Measurements from ENCODE around the gene CLIC1.
"Not testable (repeated sequence)": the region's sequence is repeated elsewhere in the genome, so short reads cannot be mapped to it uniquely, and the experiment has no call there.

The CLIC1 gene

DNA sequence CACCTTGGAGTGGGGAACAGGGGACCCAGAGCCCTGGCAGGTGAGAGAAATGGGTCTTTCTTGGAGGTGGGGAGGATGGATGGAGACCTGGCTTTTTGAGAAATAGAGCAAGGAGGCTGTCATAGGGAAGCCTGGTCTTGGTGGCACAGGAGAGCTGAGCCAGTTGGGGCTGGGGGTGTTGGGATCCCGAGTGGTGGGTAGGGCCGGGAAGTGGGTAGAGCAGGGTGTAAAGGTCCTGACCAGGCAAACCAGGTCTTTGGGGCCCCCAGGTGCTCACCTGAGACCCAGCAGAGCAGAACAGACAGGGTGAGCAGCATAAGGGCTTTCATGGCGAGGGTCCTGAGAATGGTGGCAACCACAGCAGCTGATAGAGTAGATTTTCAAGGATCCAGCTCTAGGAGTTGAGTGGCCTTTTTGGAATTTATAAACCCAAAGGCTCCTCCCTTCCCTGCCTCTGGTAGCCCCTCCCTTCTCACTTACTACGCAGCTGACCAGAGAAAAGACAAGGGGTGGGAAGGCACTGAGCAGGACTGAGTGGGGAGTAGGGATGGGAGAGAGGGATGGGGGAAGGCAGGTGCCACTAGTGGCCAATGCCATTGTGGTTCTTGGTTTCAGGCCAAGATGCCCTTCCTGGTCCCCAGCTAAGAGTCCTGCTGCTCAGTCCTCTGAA, 14.8 kb downstream of the CLIC1 start, which contains the start of gene LY6G6C:
LY6G6C (minus strand) TSS at position 396 of the 670 bp plus-strand sequence; CDS start at position 329, 67 bp downstream.
- DNase-seq, result no peak

DNA sequence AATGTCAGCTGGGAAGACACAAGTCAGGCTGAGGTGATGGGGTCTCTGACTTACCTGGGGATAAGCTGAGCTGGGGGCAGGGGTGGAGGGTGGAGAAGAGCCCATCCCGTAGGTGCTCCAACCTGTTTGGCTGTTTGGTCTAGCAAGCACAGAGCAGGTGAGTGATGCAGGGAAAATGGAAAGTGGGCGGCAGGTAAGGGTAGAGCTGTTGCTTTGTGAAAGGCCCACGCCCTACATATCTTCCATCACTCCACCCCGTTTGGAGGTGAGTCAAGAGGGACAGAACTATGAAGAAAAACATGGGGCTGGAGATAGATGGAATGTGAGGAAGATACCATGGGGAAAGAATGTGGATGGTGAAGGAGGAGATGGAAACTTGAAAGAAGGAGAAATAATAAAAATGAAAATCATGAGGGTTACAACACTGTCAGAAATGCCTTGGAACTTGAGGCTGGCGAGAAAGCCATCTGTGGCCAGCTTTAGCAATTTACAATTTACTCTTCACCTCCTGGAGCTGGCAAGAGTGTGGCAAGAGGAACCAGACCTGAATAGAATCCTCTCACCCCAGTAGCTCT, 16.0 kb downstream of the CLIC1 start:
- no peak for DNase-seq

DNA sequence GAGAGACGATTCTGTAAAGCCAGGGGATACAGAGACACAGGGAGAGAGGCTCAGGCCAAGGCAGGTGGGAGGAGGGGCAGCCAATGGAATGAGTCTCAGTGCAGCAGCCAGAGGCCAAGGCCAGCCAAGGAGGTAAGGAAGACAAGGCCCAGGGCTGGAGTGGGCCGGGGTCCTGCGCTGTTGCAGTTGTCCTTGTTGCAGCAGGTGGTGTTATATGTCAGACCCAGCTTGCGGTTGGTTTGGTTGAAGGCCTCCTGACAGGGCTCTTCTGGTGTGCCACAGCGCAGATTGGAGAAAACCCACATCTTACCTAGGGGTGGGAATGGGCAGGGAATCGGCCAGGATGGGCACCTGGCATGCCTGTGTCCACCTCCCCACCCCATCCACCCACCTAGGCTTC, 17.3 kb downstream of the CLIC1 start:
- no peak for DNase-seq

DNA sequence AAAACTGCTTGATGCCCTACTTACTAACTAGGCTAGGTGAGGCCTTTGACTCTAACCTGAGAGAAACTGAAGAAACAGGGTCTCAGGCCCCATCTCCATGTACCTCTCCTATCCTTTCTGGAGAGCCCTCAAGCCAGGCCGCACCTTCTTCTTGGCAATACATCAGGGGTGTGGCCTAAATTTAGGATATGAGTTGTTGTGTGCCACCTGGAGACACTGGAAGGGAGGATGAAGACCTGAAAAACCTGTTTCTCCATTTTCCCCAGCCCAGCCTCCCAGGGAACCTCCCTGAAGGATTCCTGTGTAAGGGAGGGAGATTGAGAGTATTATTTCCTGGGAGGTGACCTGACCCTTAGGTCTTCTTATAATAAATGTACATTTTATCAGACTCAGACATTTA, 18.1 kb downstream of the CLIC1 start:
- DNase-seq, result no peak

DNA sequence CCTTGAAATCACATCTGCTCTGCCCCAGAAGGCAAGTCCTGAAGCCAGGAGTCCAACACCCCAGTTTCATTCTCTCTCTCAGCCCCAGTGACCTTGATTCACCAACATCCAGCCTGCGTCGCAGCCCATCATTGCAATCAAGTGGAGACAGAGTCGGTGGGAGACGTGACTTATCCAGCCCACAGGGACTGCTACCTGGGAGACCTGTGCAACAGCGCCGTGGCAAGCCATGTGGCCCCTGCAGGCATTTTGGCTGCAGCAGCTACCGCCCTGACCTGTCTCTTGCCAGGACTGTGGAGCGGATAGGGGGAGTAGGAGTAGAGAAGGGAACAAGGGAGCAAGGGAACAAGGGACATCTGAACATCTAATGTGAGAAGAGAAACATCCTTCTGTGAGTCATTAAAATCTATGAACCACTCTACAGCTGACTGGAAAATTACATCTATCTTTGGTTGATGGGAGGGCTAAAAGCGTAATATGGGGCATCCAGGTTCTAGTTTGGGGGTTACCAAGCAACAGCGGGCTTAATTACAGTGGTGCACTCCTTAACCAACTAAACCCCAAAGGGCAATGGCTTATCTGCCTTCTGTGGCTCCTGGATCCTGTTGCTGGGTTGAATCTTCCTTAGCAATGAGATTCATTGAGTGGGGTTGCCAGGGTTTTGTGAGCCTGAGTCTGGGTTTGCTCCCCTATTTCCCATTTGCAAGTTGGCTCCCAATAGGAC, 18.7 kb downstream of the CLIC1 start:
- DNase-seq, result no peak

DNA sequence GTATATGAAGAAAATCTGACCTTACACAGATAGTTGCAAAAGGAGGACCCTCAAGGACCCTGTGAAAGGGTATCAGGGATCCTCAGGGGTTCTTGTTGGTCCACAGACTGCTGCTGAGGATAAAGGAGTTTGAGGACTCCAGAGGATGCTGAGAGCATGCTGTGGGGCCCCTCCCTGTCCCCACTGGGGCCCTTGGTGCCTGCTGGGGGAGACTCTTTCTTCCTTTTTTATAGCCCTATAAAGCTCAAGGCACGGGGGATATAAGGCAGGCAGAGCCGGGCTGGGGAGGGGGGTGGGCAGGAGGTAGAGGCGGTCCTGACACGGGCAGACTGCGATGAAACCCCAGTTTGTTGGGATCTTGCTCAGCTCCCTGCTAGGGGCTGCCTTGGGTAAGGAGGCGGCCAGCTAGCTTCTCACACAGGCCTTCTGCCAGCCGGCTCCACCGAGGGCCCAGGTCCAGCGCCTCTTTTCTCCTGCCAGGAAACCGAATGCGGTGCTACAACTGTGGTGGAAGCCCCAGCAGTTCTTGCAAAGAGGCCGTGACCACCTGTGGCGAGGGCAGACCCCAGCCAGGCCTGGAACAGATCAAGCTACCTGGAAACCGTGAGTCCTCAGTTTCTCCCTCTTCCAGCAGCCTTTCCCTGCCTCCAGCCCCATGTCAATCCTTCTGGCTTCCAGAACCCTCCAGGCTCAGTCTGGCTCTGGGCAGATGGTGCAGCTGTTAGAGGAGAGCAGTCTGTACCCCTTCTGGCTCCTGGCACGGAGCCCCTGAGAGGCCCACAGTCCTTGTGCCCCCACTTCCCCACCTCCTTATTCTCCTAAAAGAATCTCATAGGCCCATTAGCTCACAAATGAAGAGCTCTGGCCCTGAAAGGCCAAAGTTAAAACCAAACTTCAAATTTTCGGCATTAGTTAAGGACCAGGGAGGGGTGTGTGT, 21.0 kb downstream of the CLIC1 start, which contains the start of gene LY6G6D:
LY6G6D (plus strand) TSS at position 327 of the 937 bp plus-strand sequence; CDS start at position 335, 8 bp downstream.
- no peak for DNase-seq

DNA sequence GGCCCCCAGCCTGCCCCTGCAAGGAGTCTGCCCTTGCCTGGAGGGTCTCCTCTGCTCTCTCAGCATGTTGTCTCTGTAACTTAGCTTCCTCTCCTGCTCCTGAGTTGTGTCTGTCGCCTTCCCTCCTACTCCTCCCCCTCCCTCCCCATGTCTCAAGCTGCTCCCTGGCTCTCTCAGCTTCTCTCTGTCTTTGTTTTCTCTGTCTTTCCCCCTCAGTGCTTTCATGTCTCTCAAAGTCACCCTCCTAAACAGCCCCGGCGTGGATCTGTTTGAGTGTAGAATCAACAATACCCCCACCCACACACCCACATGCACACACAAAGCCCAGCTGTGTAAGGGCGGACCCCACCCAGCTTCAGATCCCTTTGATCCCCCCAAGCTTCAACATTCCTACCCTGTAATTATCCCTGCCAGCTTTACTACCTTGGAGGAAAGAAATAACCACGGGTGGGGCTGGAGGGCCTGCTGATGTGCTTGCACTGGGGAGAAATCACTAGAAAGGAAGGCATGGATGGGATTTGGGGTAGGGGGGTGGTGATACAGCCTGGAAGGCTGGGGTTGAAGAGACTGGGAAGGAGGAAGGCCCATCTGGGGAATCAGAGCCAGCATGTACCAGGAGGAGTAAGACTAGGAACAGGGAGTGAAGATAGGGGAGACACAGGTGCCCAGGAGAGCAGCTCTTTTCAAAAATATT, 22.2 kb downstream of the CLIC1 start:
- DNase-seq, result peak; percentile 71

DNA sequence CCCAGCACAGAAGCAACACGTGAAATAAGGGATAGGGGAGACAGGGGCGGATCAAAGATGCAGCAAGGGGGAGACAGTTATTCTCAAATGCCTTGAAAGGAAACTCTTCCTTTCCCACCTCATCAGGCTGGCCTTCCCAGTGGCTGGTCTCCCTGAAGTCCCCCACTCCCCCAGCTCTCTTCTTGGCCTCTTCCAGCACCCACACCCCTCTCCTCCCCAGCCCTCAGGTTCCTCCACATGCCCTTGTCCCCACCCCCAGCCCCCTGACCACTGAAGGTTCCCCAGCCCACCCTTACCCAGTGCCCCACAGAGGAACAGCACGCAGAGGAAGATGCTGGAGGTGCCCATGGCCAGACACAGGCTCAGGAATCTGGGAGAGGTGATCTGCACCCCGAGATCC, 22.9 kb downstream of the CLIC1 start:
- DNase-seq, result no peak

DNA sequence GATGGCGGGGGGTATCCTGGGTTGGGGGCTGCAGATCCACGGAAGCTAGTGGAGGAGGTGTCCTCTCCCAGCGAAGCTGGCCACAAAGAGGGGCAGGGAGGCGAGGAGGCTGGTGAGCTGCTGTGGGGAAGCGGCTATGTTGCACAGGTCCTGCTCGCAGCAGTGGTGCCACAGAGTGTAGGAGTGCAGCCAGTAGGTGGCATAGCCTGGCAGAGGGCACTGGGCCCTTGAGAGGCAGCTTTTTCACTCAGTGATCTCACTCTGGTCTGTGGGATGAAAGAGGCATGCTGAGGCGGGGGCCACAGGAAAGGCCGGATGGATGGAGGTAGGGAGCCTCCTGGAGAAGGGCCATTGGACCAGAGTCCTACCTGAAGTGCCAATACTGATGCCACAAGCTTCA, 24.0 kb downstream of the CLIC1 start:
- no peak for DNase-seq

DNA sequence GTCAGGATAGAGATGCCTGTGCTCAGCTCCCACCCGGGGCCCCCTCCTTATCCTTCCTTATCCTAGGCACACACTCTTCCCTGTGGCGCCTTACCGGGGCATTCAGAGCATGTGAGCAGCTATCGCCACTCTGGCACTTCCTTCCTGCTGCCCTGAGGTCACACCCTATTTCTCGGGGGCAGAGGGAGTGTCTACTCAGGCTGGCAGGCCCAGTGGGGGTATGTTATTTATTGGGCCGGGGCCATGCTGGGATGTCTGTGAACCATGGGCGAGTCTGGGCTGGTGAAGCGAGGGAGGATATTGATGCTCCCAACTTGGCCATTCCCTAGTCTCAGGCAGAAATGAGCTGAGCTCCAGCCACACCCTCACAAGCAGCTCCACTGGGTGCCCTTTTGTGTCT, 25.1 kb downstream of the CLIC1 start:
- no peak for DNase-seq

DNA sequence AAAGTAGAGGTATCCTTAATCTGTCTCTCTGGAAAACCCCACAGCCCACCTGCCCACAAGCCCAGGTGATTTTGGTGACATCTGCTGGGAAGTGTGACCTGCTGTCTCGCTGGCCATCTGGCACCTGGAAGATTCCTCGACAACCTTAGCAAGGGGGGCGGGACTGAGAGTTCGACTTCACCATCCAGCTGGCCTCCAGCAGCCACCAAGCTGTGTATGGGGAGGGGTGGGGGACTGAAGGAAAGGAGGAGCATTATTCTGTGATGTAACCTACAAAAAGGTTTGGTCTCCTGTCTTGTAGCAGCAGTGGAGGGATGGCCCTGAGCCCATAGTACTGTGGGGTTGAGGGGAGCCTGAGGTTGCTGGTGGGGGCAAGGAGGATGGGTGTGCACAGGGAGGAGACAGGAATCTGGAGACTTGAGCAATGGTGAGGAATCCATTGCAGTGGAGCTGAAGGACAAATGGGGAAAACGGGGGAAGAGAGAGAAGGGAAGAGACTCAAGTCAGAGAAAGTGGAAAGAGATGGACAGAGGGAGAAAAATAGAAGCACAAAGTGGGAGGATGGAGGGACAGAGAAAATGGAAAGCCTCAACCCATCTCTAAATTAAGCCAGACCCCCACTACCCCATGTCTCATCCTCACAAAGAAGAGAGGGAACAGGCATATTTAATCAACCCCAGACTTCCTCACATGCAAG, 25.7 kb downstream of the CLIC1 start:
- DNase-seq, result no peak

DNA sequence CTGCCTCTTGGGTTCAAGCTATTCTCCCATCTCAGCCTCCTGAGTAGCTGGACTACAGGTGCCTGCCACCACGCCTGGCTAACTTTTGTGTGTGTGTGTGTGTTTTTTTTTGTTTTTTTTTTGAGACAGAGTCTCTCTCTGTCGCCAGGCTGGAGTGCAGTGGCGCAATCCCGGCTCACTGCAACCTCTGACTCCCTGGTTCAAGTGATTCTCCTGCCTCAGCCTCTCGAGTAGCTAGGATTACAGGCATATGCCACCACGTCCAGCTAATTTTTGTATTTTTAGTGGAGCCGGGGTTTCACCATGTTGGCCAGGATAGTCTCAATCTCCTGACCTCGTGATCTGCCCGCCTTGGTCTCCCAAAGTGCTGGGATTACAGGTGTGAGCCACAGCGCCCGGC, 27.2 kb downstream of the CLIC1 start:
- DNase-seq, result not testable (repeated sequence)

DNA sequence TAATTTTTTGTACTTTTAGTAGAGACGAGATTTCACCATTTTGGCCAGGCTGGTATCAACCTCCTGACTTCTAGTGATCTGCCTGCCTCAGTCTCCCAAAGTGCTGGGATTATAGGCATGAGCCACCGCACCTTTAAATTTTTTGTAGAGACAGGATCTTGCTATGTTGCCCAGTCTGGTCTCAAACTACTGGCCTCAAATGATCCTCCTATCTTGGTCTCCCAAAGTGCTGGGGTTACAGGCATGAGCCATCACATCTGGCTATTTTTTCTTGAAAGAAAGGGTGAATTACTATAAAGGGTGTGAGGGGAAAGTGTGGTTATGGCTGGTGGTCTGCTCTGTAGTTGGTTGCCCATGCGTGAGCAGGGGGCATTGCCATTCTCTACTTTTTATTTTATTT, 28.1 kb downstream of the CLIC1 start:
- no peak for DNase-seq

DNA sequence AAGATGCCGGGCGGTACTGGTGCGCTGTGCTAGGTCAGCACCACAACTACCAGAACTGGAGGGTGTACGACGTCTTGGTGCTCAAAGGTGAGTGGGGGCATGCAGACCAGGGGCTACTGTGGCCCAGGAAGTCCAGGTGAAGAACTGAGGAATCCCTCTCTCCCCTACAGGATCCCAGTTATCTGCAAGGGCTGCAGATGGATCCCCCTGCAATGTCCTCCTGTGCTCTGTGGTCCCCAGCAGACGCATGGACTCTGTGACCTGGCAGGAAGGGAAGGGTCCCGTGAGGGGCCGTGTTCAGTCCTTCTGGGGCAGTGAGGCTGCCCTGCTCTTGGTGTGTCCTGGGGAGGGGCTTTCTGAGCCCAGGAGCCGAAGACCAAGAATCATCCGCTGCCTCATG, 28.6 kb downstream of the CLIC1 start:
- DNase-seq, result no peak

DNA sequence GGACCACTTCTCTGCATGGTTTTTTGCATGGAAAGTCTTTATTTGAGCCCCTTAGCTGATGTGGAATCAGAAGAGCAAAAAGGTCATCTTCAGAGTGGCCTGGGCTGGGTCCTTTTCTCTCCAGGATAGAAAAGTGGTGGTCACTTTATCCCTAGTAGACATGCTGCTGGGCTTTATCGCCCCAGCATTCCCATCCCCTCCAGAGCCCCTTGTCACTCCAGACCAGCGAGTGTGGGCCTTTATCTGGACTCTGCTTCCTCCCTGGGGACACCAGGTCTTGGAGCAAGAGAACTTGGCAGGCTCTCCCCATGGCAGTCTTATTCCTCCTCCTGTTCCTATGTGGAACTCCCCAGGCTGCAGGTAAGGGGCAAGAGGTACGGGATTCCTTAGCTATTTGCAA, 29.7 kb downstream of the CLIC1 start, which contains the start of gene LY6G6F:
LY6G6F (plus strand) TSS at position 268 of the 400 bp plus-strand sequence; CDS start at position 309, 41 bp downstream.
- no peak for DNase-seq

DNA sequence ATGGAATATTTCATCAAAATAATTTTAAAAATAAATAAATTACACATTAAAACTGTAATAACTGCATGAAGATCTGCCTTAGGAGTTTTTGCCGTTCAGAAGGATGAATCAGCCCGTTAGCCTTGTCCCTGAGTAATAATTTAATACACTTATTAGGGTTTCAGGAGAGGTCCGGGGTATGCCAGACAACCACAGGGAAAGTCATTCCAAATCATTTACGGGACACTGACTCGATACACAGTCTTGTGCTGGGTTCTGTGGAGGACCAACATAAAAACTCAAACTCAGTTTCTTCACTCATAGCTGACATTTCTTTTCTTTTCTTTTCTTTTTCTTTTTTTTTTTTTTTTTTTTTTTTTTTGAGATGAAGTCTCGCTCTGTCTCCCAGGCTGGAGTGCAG, 30.4 kb downstream of the CLIC1 start:
- peak; percentile 36 for DNase-seq

DNA sequence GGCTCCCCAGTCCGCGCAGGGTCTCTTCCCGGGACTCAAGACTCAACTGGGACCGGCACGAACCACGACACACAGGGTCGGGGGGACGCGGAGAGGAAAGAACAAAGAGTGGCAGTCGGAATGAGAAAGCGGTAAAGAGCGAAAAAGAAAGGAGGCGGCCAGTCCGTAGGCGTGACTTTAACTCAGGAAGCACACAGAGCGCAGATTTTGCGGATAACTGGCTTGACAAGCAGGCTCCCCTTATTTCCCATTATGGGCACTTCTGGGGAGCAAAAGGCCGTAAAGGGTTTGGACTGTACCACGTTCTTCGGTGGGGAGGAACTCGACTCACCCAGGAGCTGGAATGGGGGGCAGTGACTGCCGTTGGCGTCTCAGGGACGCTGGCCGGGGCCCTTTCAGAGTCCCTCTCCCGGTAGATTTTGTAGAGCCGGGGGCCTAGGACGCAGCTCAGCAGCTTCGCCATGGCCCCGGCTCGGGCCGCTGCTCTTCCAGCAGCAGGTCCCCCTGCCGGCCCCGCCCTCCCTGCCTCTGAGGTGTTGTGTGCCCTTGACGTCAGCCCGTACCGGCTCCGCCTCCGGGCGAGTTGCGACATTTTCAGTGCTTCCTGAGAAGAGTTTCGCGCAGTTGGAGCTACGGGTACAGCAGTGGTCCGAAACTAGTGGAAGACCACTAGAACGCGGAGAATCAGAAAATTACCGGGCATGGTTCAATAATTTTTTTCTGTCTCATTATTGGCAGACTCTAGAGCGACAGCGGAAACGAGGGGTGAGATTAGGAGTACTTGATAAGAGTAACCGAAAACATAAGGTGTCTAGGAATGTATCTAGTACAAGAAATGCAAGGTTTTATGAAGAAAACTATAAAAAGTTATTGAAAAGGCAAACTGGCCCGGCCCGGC, 33.3 kb downstream of the CLIC1 start, which contains the start of gene ABHD16A:
ABHD16A (minus strand) TSS at position 506 of the 898 bp plus-strand sequence; CDS start at position 463, 43 bp downstream.
- peak; percentile 99 for DNase-seq

DNA sequence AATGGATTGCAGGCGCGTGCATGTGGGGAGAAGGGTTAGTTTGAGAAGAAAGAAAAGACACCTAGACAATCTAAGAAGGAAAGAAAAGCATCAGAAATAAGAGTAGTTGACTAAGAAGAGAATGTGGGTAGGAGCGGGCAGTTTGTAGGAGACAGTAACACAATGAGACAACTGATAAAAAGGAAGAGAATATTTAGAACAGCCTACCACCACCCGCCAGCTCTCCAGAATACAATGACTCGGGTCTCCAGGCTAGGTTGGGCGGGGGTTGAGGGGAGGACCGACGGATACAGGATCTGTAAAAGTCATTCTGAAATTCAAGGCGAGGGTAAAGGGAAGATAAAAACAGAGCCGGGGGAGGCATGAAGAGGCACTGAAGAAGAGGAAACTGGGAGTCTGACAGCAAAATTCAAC, 33.9 kb downstream of the CLIC1 start:
- DNase-seq, result no peak

DNA sequence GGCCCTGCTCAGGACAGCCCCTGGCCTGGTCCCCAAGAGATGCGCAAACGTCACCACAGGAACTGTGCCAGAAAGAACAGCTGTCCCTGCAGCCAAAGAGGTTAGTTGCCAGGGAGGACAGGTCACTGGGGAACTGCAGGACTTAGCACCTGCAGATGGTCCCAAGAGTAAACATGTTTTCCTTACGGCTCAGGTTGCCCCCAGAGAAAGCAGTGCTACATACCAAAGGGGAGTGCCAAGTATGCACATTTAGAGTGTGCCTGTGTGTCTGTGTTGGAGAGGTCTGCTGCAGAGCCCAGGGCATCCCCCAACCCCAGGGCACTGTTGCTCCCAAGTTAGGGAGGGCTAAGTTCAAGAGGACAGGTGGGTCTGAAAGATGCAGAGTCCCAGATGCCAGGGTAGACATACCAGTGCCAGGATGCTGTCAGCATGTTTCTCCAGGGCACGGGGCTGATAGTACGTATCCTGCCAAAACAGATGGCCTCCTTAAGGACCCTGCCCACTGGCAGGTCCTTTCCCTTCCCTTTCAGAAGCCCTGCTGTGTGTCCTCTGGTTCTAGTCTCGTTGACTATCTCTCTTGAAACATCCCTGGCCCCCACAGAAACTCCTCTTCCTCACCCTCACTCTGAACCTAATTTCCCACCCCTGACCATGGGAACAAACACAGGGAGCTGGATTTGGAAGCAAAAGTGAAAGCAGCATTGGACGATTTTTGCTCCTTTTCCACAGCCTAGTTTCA, 34.5 kb downstream of the CLIC1 start:
- no peak for DNase-seq
